ENCODE measurements around the gene NT5E.

The NT5E gene

DNA sequence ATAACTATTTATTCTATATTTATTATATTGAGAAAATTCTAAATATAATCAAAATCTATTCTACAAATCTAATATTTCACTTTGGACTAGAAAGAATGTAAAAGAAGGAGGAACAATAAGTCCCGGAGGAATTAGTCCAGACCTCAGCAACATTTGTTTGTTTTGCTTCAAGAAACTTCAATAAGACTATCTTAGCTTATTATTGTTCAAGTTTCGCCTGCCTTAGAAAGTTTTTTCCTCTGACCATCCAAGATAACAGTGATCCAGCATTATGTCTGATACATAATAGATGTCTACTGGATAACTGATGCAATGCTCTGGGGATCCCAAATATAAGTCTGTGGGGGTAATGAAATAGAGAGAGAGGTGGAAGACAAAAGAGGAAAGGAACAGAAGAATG, 28.7 kb upstream of the NT5E start:
- H3K4me2 ChIP-seq (ENCODE audit: low read length), result no peak overlapping the region
- H3K27me3 ChIP-seq (ENCODE audit: control insufficient read depth, insufficient read depth, low read length), result no peaks in the 10 kb centered on the region
- no peaks in the 10 kb centered on the region for H3K36me3 ChIP-seq (ENCODE audit: control insufficient read depth, insufficient read depth, low read length)
- H3K9ac ChIP-seq, result no peak overlapping the region
- H3K4me3 ChIP-seq (ENCODE audit: low read depth, low read length), result no peak overlapping the region
- no peaks in the 10 kb centered on the region for H3K4me1 ChIP-seq
- H2AFZ ChIP-seq, result no peak overlapping the region
- no peaks in the 10 kb centered on the region for H3K9me3 ChIP-seq (ENCODE audit: control insufficient read depth, low read length)
- no peaks in the 10 kb centered on the region for H3K79me2 ChIP-seq
- TF ChIP-seq, protein P1, sequence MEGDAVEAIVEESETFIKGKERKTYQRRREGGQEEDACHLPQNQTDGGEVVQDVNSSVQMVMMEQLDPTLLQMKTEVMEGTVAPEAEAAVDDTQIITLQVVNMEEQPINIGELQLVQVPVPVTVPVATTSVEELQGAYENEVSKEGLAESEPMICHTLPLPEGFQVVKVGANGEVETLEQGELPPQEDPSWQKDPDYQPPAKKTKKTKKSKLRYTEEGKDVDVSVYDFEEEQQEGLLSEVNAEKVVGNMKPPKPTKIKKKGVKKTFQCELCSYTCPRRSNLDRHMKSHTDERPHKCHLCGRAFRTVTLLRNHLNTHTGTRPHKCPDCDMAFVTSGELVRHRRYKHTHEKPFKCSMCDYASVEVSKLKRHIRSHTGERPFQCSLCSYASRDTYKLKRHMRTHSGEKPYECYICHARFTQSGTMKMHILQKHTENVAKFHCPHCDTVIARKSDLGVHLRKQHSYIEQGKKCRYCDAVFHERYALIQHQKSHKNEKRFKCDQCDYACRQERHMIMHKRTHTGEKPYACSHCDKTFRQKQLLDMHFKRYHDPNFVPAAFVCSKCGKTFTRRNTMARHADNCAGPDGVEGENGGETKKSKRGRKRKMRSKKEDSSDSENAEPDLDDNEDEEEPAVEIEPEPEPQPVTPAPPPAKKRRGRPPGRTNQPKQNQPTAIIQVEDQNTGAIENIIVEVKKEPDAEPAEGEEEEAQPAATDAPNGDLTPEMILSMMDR (IDR thresholded peaks at IDR 0.05), result no peak
- no peak overlapping the region for H3K27ac ChIP-seq

DNA sequence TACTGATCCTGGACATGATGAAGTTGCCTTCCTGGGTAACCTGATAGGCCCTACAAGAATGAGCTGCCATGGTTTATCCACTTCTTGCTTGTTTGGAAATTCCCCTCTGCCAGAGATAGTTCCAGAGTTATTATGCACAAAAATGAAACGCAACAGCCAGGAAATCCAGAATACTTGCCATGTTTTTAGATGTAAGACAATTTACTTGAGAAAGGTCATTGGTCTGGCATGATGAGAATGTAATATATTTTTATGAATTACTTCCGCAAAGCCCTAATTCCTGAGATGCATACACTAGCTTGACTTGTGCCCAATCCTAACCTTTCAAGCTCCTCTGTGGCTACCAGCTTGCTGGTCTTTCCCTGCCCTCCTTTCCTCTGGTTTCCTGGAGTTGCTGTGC, 27.9 kb upstream of the NT5E start:
- Histone ChIP-seq H3K4me3 (ENCODE audit: low read depth, low read length) (no peak overlapping the region), H3K4me2 (ENCODE audit: low read length) (no peak overlapping the region), H3K27ac (no peak overlapping the region), H3K9me3 (ENCODE audit: control insufficient read depth, low read length) (no peaks in the 10 kb centered on the region), H3K27me3 (ENCODE audit: control insufficient read depth, insufficient read depth, low read length) (no peaks in the 10 kb centered on the region), H3K9ac (no peak overlapping the region), H2AFZ (no peak overlapping the region), H3K4me1 (no peaks in the 10 kb centered on the region), H3K79me2 (no peaks in the 10 kb centered on the region), H3K36me3 (ENCODE audit: control insufficient read depth, insufficient read depth, low read length) (no peaks in the 10 kb centered on the region)
- TF ChIP-seq, protein P1 (IDR thresholded peaks at IDR 0.05), result no peak

DNA sequence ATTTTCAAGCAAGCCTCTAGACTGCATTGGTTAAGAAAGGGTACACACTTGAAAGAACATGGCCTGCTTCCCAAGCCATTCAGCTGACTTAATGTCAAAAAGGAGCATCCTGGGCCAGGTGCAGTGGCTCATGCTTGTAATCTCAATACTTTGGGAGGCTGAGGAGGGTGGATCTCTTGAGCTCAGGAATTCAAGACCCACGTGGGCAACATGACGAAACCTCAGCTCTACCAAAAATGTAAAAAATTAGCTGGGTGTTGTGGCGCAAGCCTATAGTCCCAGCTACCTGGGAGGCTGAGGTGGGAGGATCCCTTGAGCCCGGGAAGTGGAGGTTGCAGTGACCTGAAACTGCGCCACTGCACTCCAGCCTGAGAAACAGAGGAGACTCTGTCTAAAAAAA, 26.9 kb upstream of the NT5E start:
- Histone ChIP-seq H3K4me3 (ENCODE audit: low read depth, low read length) (no peak overlapping the region), H3K36me3 (ENCODE audit: control insufficient read depth, insufficient read depth, low read length) (no peaks in the 10 kb centered on the region), H3K9me3 (ENCODE audit: control insufficient read depth, low read length) (no peaks in the 10 kb centered on the region), H3K4me1 (no peaks in the 10 kb centered on the region), H3K79me2 (no peaks in the 10 kb centered on the region), H3K27me3 (ENCODE audit: control insufficient read depth, insufficient read depth, low read length) (no peaks in the 10 kb centered on the region), H3K9ac (no peak overlapping the region), H2AFZ (no peak overlapping the region), H3K27ac (no peak overlapping the region), H3K4me2 (ENCODE audit: low read length) (no peak overlapping the region)
- TF ChIP-seq, protein P1 (IDR thresholded peaks at IDR 0.05), result no peak

DNA sequence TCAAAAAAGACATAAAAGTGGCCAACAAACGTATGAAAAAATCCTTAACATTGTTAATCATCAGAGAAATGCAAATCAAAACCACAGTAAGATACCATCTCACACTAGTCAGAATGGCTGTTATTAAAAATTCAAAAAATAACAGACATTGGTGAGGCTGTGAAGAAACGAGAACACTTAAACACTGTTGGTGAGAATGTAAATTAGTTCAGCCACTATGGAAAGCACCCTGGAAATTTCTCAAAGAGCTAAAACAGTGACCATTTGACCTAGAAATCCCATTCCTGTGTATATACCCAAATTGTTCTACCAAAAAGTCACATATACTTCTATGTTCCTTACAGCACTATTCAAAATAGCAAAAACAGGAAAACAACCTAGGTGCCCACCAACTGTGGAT, 24.9 kb upstream of the NT5E start:
- H3K4me3 ChIP-seq (ENCODE audit: low read depth, low read length), result no peak overlapping the region
- H3K9ac ChIP-seq, result no peak overlapping the region
- TF ChIP-seq, protein P1 (IDR thresholded peaks at IDR 0.05), result no peak
- H3K9me3 ChIP-seq (ENCODE audit: control insufficient read depth, low read length), result no peaks in the 10 kb centered on the region
- H3K27ac ChIP-seq, result no peak overlapping the region
- no peaks in the 10 kb centered on the region for H3K79me2 ChIP-seq
- no peaks in the 10 kb centered on the region for H3K4me1 ChIP-seq
- no peak overlapping the region for H3K4me2 ChIP-seq (ENCODE audit: low read length)
- no peaks in the 10 kb centered on the region for H3K36me3 ChIP-seq (ENCODE audit: control insufficient read depth, insufficient read depth, low read length)
- H2AFZ ChIP-seq, result no peak overlapping the region
- no peaks in the 10 kb centered on the region for H3K27me3 ChIP-seq (ENCODE audit: control insufficient read depth, insufficient read depth, low read length)

DNA sequence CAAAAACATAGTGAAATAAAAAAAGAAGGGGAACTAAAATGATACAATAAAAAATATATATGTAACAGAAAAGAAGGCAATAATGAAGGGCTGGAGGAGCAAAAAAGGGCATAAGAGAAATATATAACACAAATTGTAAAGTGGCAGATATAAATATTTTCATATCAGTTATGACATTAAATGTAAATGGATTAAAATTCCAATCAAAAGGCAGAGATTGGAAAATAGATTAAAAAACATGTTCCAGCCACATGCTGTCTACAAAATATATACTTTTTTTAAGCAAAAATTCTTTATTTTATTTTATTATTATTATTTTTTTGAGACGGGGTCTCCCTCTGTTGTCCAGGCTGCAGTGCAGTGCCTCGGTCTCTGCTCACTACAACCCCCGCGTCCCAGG, 23.9 kb upstream of the NT5E start:
- no peak overlapping the region for H2AFZ ChIP-seq
- TF ChIP-seq, protein P1 (IDR thresholded peaks at IDR 0.05), result no peak
- no peak overlapping the region for H3K9ac ChIP-seq

More for the DNA sequence above, 23.9 kb upstream of the NT5E start:
- no peaks in the 10 kb centered on the region for H3K27me3 ChIP-seq (ENCODE audit: control insufficient read depth, insufficient read depth, low read length)
- H3K4me3 ChIP-seq (ENCODE audit: low read depth, low read length), result no peak overlapping the region
- H3K79me2 ChIP-seq, result no peaks in the 10 kb centered on the region
- no peaks in the 10 kb centered on the region for H3K9me3 ChIP-seq (ENCODE audit: control insufficient read depth, low read length)
- no peaks in the 10 kb centered on the region for H3K4me1 ChIP-seq
- H3K36me3 ChIP-seq (ENCODE audit: control insufficient read depth, insufficient read depth, low read length), result no peaks in the 10 kb centered on the region
- H3K4me2 ChIP-seq (ENCODE audit: low read length), result no peak overlapping the region
- H3K27ac ChIP-seq, result no peak overlapping the region

Measured in parathyroid adenoma (tissue), 2 donors.